GM12865 (cell line): Measurements from ENCODE around the gene NDUFAF7.
"Not testable (repeated sequence)": the region's sequence is repeated elsewhere in the genome, so short reads cannot be mapped to it uniquely, and the experiment has no call there.

Experiments
- DNase-seq: peaks from one replicate; pipeline ENCODE4 v3.0.0; 2010; ENCODE audit warnings: low read depth
- H3K4me3 ChIP-seq: 2 replicates; pipeline ENCODE4 v1.5.1; 2011; ENCODE audit warnings: mild to moderate bottlenecking, low read depth, low read length, control low read depth
- CTCF ChIP-seq: IDR thresholded peaks from 2 replicates; pipeline ENCODE4 v1.5.1; 2011; ENCODE audit warnings: low read length, control low read depth, low read depth, inconsistent platforms; ENCODE audit not compliant: insufficient read depth; ENCODE audit errors: missing control alignments

Gene NDUFAF7

GRCh38 chr2:37282746-37283145 is 51.3 kb downstream of the NDUFAF7 start:
- H3K4me3 ChIP-seq = no peak overlapping the region
- no peak for DNase-seq
- TF ChIP-seq CTCF = no peak

DNA sequence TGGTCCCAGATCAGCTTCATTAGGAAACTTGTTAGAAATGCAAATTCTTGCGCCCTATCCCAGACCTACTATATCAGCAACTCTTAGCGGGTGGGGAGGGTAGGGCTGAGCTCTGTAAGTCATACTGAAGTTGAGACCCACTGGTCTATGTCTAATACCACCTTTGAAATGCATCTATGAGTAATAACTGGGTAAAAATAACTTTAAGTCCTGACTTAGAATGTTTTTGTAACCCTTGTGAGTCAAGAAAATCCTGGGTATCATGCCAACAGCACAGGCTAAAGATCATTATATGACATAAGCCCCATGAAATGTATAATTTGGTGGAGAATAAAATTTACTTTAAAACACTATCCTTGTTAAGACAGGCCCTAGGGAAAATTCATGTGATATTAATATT is 51.7 kb downstream of the NDUFAF7 start:
- TF ChIP-seq CTCF = no peak
- H3K4me3 ChIP-seq = no peak overlapping the region
- no peak for DNase-seq

- no peak overlapping the region for H3K4me3 ChIP-seq
- DNase-seq = no peak
- TF ChIP-seq CTCF = no peak
These were observed 52.9 kb downstream of the NDUFAF7 start for GRCh38 chr2:37284381-37284780.

GRCh38 chr2:37287966-37288365 is 56.5 kb downstream of the NDUFAF7 start:
- peak; percentile 11 for DNase-seq
- no peak overlapping the region for H3K4me3 ChIP-seq
- TF ChIP-seq CTCF = peak; percentile 19

GRCh38 chr2:37291680-37292079 is 60.2 kb downstream of the NDUFAF7 start:
- H3K4me3 ChIP-seq = no peak overlapping the region
- TF ChIP-seq CTCF = no peak
- DNase-seq = no peak

GRCh38 chr2:37294858-37295257 is 63.4 kb downstream of the NDUFAF7 start:
- H3K4me3 ChIP-seq, DNase-seq: not testable (repeated sequence)

GRCh38 chr2:37295469-37296073 is 64.1 kb downstream of the NDUFAF7 start:
- TF ChIP-seq CTCF = no peak
- no peak overlapping the region for H3K4me3 ChIP-seq
- DNase-seq = no peak
